ENCODE data around the gene CORIN.
"Not testable (repeated sequence)": the region's sequence is repeated elsewhere in the genome, so short reads cannot be mapped to it uniquely, and the experiment has no call there.

DNA sequence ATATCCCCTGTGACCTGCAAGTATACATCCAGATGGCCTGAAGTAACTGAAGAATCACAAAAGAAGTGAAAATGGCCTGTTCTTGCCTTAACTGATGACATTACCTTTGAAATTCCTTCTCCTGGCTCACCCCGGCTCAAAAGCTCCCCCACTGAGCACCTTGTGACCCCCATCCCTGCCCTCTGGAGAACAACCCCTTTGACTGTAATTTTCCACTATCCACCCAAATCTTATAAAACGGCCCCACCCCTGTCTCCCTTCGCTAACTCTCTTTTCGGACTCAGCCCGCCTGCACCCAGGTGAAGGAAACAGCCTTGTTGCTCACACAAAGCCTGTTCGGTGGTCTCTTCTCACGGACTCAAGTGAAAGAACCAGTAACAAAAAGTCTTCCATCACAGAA lies 69.9 kb downstream of the CORIN start:
- TF ChIP-seq, protein P1, sequence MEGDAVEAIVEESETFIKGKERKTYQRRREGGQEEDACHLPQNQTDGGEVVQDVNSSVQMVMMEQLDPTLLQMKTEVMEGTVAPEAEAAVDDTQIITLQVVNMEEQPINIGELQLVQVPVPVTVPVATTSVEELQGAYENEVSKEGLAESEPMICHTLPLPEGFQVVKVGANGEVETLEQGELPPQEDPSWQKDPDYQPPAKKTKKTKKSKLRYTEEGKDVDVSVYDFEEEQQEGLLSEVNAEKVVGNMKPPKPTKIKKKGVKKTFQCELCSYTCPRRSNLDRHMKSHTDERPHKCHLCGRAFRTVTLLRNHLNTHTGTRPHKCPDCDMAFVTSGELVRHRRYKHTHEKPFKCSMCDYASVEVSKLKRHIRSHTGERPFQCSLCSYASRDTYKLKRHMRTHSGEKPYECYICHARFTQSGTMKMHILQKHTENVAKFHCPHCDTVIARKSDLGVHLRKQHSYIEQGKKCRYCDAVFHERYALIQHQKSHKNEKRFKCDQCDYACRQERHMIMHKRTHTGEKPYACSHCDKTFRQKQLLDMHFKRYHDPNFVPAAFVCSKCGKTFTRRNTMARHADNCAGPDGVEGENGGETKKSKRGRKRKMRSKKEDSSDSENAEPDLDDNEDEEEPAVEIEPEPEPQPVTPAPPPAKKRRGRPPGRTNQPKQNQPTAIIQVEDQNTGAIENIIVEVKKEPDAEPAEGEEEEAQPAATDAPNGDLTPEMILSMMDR (IDR thresholded peaks at IDR 0.05): not testable (repeated sequence)
- not testable (repeated sequence) for TF ChIP-seq POLR2A, EP300 (IDR thresholded peaks at IDR 0.05)
